Activated CD4-positive, alpha-beta T cell treated with anti-CD3 and anti-CD28 coated beads for 36 hours (primary cell): ENCODE data around the gene PHF14. TPM values are rescaled to one million over a fixed set of nuclear protein-coding genes. Genes with fewer than 3 reads are reported as not detected.

ENCODE experiments used
- ATAC-seq: fragments of 200-7000 bp; cut with Tn5 transposase; one replicate; pipeline ENCODE4 v1.10.0; 2021; ENCODE audit warnings: mild to moderate bottlenecking, moderate library complexity
- CTCF ChIA-PET: fragments of 350-600 bp; sonication (Branson Sonifier 250); formaldehyde crosslinking; loops from one replicate; lab custom pipeline; 2021; ENCODE audit warnings: antibody characterized with exemption; lab: Charles Lee
- POLR2A ChIA-PET: fragments of 350-600 bp; sonication (Branson Sonifier 250); formaldehyde crosslinking; loops from one replicate; lab custom pipeline; 2021; ENCODE audit warnings: antibody characterized with exemption, inconsistent platforms; lab: Charles Lee
- DNase-seq: peaks from one replicate; pipeline ENCODE4 v3.0.0-alpha.2; 2020
- H3K27ac Mint-ChIP-seq: one replicate; pipeline ENCODE4 v1.8.0; 2021; ENCODE audit warnings: mixed read lengths
- H3K27me3 Mint-ChIP-seq: one replicate; pipeline ENCODE4 v1.8.0; 2021; ENCODE audit warnings: mixed read lengths
- H3K36me3 Mint-ChIP-seq: one replicate; pipeline ENCODE4 v1.8.0; 2021; ENCODE audit warnings: low read depth, mixed read lengths
- H3K4me1 Mint-ChIP-seq: one replicate; pipeline ENCODE4 v1.8.0; 2021; ENCODE audit warnings: mixed read lengths
- H3K4me3 Mint-ChIP-seq: one replicate; pipeline ENCODE4 v1.8.0; 2021; ENCODE audit warnings: mild to moderate bottlenecking, moderate library complexity, mixed read lengths
- H3K9me3 Mint-ChIP-seq: one replicate; pipeline ENCODE4 v1.8.0; 2021; ENCODE audit warnings: low read depth, mixed read lengths
- intact Hi-C, 2 experiments: fragments of 100-400 bp; cut with DNase I in 1 of 2; cut with micrococcal nuclease in 1 of 2; formaldehyde crosslinking; loops; one replicate each; pipeline versions ENCODE4 v1.14.2 to v1.15.1; 2022 to 2024; cut with DNase I, micrococcal nuclease
- total RNA-seq, 2 experiments: library from RNA; stranded (reverse); gene quantifications; one replicate each; pipeline ENCODE4 v1.2.3, GENCODE V29; 2021

PHF14 gene
- total RNA-seq, 2 experiments from 2014 or later: 37.4 to 40.3 TPM

DNA sequence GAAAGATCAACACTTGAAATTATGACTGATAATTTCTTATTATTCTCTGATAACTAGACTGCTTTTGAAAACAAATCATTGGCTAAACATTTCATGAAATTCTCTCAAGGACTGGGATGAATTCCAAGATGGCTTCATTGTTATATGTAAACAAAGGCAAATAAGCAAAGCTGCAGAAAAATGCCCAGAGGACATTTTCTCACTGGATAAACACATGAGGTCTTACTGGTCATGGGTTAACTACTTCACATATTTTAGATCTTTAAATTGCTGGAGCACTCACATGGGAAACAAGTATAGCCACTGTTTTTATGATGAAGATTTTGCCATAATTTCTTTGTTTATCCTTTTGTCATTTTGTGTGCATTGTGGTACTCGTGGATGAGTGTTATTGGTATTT is 239.1 kb downstream of the PHF14 start:
- Mint-ChIP-seq H3K4me3 (no peak overlapping the region), H3K4me1 (peaks cover 4% of the 10 kb centered on the region), H3K27me3 (peaks cover 2% of the 10 kb centered on the region), H3K9me3 (no peaks in the 10 kb centered on the region), H3K27ac (no peak overlapping the region), H3K36me3 (no peaks in the 10 kb centered on the region)
- DNase-seq (no peak), ATAC-seq (no peak)
- intact Hi-C loops: loop anchor here (1.0 to 10.0 kb wide), 3 partner anchors 272 to 324 kb away; a partner anchor contains a TSS
- POLR2A ChIA-PET: no interaction called here
- CTCF ChIA-PET: interaction anchor here (0.9 to 4.6 kb wide), 12 partner anchors 11 to 314 kb away, joined by 3 to 27 read pairs (median 4); a partner anchor contains a TSS

- ATAC-seq (no peak), DNase-seq (no peak)
- CTCF ChIA-PET: interaction anchor here (4.6 kb wide), 1 partner anchor 11 kb away, joined by 27 read pairs; no protein-coding TSS in a partner anchor
- no peak overlapping the region for H3K4me3 Mint-ChIP-seq
- peaks cover 2% of the 10 kb centered on the region for H3K27me3 Mint-ChIP-seq
- no peak overlapping the region for H3K27ac Mint-ChIP-seq
- no peaks in the 10 kb centered on the region for H3K36me3 Mint-ChIP-seq
- POLR2A ChIA-PET: no interaction called here
- no peaks in the 10 kb centered on the region for H3K9me3 Mint-ChIP-seq
- intact Hi-C loops: loop anchor here (2.0 to 10.0 kb wide), 2 partner anchors 272 to 278 kb away; a partner anchor contains a TSS
- H3K4me1 Mint-ChIP-seq: peaks cover 4% of the 10 kb centered on the region
Observed at GRCh38 chr7:11213266-11213665, 239.6 kb downstream of the PHF14 start.

- H3K4me3 Mint-ChIP-seq: no peak overlapping the region
- no peaks in the 10 kb centered on the region for H3K4me1 Mint-ChIP-seq
- CTCF ChIA-PET: no interaction called here
- no peaks in the 10 kb centered on the region for H3K9me3 Mint-ChIP-seq
- H3K27me3 Mint-ChIP-seq: peaks cover 4% of the 10 kb centered on the region
- H3K27ac Mint-ChIP-seq: no peak overlapping the region
- DNase-seq: no peak
- no peak for ATAC-seq
- POLR2A ChIA-PET: no interaction called here
- intact Hi-C loops: loop anchor here in 1 of 2 experiments (10.0 kb wide), 1 partner anchor 281 kb away; no protein-coding TSS in a partner anchor
- no peaks in the 10 kb centered on the region for H3K36me3 Mint-ChIP-seq
Observed at GRCh38 chr7:11216276-11216675, 242.6 kb downstream of the PHF14 start.

DNA sequence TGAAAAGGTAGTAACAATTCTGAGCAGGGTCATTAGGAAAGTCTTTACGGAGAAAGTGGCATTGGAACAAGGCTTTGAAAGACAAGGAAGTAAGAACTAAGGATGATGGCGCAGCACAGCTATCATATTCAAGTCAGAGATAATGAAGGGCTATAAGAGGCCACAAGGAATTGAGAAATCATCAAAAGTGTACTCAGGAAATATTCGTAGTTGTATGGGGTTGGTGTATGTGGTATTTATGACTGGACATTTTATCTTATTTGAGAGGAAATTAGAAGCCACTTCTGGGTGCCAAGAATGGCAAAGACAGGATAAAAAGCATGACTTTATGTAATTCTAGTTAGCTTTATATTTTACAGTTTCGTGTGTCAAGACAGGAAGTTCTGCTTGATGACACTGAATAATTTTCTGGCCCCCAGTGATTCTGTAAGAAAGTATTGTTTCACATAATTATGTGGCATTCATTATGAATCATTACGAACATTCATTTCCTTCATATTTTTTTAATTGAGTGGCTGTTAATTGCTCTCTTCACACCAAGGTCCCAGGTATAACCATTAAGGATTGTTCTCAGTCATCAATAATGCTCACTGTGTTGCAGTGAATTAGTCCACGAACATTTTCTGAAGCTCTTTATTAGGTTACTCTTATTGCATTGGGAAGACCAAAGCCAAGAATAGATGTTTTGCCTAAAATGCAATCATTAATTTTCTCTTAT is 244.3 kb downstream of the PHF14 start:
- intact Hi-C loops: loop anchor here in 1 of 2 experiments (10.0 kb wide), 1 partner anchor 283 kb away; no protein-coding TSS in a partner anchor
- H3K4me3 Mint-ChIP-seq: no peak overlapping the region
- POLR2A ChIA-PET: no interaction called here
- H3K4me1 Mint-ChIP-seq: no peaks in the 10 kb centered on the region
- no peaks in the 10 kb centered on the region for H3K36me3 Mint-ChIP-seq
- DNase-seq (no peak), ATAC-seq (no peak)
- no peak overlapping the region for H3K27ac Mint-ChIP-seq
- H3K9me3 Mint-ChIP-seq: no peaks in the 10 kb centered on the region
- H3K27me3 Mint-ChIP-seq: peaks cover 7% of the 10 kb centered on the region
- CTCF ChIA-PET: no interaction called here
